ENCODE results near the gene MAZ.

DNA sequence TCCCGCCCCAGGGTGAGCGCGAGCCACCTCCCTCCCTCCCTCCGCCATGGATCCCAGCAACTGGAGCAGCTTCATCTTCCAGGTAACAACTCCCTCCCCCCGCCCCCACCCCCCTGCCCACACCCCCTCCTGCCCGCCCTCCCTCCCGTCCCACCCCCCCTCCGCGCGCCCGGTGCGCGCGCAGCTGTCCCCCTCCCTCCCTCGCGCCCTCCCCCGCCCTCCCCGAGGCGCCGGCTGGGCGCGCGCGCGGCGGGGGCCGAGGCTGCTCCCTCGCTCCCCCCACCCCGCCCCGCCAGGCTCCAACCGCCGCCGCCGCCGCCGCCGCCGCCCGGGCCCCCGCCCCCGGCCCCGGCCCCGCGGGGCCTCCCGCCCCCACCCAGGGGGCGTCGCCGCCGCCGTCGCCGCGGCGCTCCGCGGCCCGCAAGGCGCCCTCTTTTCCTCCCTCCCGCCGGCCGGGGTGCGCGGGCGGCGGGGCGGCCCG, at the start of gene MAZ:
- TF ChIP-seq POLR2A (IDR thresholded peaks at IDR 0.05; ENCODE audit: low read length) (no peak), GATA1 (IDR thresholded peaks at IDR 0.05; ENCODE audit: low read depth, low read length) (no peak)

All from erythroblast (primary cell).